ENCODE data around the gene VWA1.
"Not testable (repeated sequence)": the region's sequence is repeated elsewhere in the genome, so short reads cannot be mapped to it uniquely, and the experiment has no call there.

VWA1 gene

GRCh38 chr1:1455366-1455884 is 19.9 kb downstream of the VWA1 start:
- DNase-seq (ENCODE audit: low read depth in 4 of 4, low spot score in 1 of 4): no peak

GRCh38 chr1:1455934-1456333 is 20.4 kb downstream of the VWA1 start:
- DNase-seq (ENCODE audit: low read depth in 4 of 4, low spot score in 1 of 4): not testable (repeated sequence)

GRCh38 chr1:1456683-1457255 is 21.3 kb downstream of the VWA1 start:
- not testable (repeated sequence) for DNase-seq (ENCODE audit: low read depth in 4 of 4, low spot score in 1 of 4)

- not testable (repeated sequence) for DNase-seq (ENCODE audit: low read depth in 4 of 4, low spot score in 1 of 4)
These were observed 23.7 kb downstream of the VWA1 start for GRCh38 chr1:1459156-1459555.

- not testable (repeated sequence) for DNase-seq (ENCODE audit: low read depth in 4 of 4, low spot score in 1 of 4)
These were observed 24.2 kb downstream of the VWA1 start for GRCh38 chr1:1459711-1460110.

- DNase-seq (ENCODE audit: low read depth in 4 of 4, low spot score in 1 of 4): no peak
These were observed 25.1 kb downstream of the VWA1 start for GRCh38 chr1:1460540-1461130.

- DNase-seq (ENCODE audit: low read depth in 4 of 4, low spot score in 1 of 4): no peak
These were observed 26.3 kb downstream of the VWA1 start for GRCh38 chr1:1461721-1462317.

- DNase-seq (ENCODE audit: low read depth in 4 of 4, low spot score in 1 of 4): no peak
These were observed 27.0 kb downstream of the VWA1 start for GRCh38 chr1:1462318-1462966.

- no peak for DNase-seq (ENCODE audit: low read depth in 4 of 4, low spot score in 1 of 4)
These were observed 27.8 kb downstream of the VWA1 start for GRCh38 chr1:1463312-1463711.

- not testable (repeated sequence) for DNase-seq (ENCODE audit: low read depth in 4 of 4, low spot score in 1 of 4)
These were observed 32.9 kb downstream of the VWA1 start for GRCh38 chr1:1468196-1468985.

GRCh38 chr1:1470626-1471388 is 35.3 kb downstream of the VWA1 start:
- DNase-seq (ENCODE audit: low read depth in 4 of 4, low spot score in 1 of 4): no peak

- DNase-seq (ENCODE audit: low read depth in 4 of 4, low spot score in 1 of 4): peak; percentile 84 to 97 (median 96)
These were observed 36.0 kb downstream of the VWA1 start, which contains the start of gene ATAD3B for GRCh38 chr1:1471389-1472052. TSS of gene ATAD3B (plus strand) at chr1:1471765. CDS start at chr1:1471885, 120 bp downstream.

- not testable (repeated sequence) for DNase-seq (ENCODE audit: low read depth in 4 of 4, low spot score in 1 of 4)
These were observed 36.8 kb downstream of the VWA1 start for GRCh38 chr1:1472053-1472876.

- not testable (repeated sequence) for DNase-seq (ENCODE audit: low read depth in 4 of 4, low spot score in 1 of 4)
These were observed 40.5 kb downstream of the VWA1 start for GRCh38 chr1:1476011-1476410.

- DNase-seq (ENCODE audit: low read depth in 4 of 4, low spot score in 1 of 4): no peak
These were observed 41.7 kb downstream of the VWA1 start for GRCh38 chr1:1477206-1477605.

GRCh38 chr1:1479547-1480487 is 44.3 kb downstream of the VWA1 start:
- no peak for DNase-seq (ENCODE audit: low read depth in 4 of 4, low spot score in 1 of 4)

- DNase-seq (ENCODE audit: low read depth in 4 of 4, low spot score in 1 of 4): not testable (repeated sequence)
These were observed 45.0 kb downstream of the VWA1 start for GRCh38 chr1:1480488-1480867.

GRCh38 chr1:1481811-1482210 is 46.3 kb downstream of the VWA1 start:
- DNase-seq (ENCODE audit: low read depth in 4 of 4, low spot score in 1 of 4): not testable (repeated sequence)

Data from stimulated activated CD4-positive, alpha-beta T cell treated with anti-CD3 and anti-CD28 coated beads, Interleukin-1b, Interleukin-23, amount 100 ng/mL, for 24 hours (primary cell).